Common myeloid progenitor, CD34-positive (primary cell): ENCODE data around the gene TMEM69.
"Not testable (repeated sequence)": the region's sequence is repeated elsewhere in the genome, so short reads cannot be mapped to it uniquely, and the experiment has no call there.

Source experiments
- CTCF ChIA-PET: fragments of 350-600 bp; sonication (Branson Sonifier 250); formaldehyde crosslinking; loops from one replicate; lab custom pipeline; 2021; ENCODE audit warnings: antibody characterized with exemption; lab: Charles Lee
- POLR2A ChIA-PET: fragments of 350-600 bp; sonication (Branson Sonifier 250); formaldehyde crosslinking; loops from one replicate; lab custom pipeline; 2021; ENCODE audit warnings: antibody characterized with exemption; lab: Charles Lee
- DNase-seq, 3 donors: peaks; one replicate each; pipeline versions ENCODE4 v3.0.0 to v3.0.0-alpha.2; 2013
- H3K27ac ChIP-seq, 2 experiments: 1 replicate in 1 of 2; 2 replicates in 1 of 2; pipeline ENCODE4 v1.7.0; 2013; ENCODE audit warnings: inconsistent platforms in 2 of 2, low read length in 2 of 2, mild to moderate bottlenecking in 2 of 2, low read depth in 1 of 2, moderate library complexity in 1 of 2; ENCODE audit not compliant: severe bottlenecking in 2 of 2, insufficient read depth in 1 of 2, poor library complexity in 1 of 2
- H3K27me3 ChIP-seq, 5 experiments: replicated peaks in 2 of 5; 1 replicate in 3 of 5; 2 replicates in 2 of 5; pipeline versions ENCODE4 v1.6.1 to v1.7.0; 2013; ENCODE audit warnings: low read length in 4 of 5, mild to moderate bottlenecking in 2 of 5, moderate library complexity in 2 of 5, inconsistent platforms in 1 of 5; ENCODE audit not compliant: insufficient read depth in 5 of 5, control insufficient read depth in 4 of 5
- H3K36me3 ChIP-seq, 4 experiments: 1 replicate in 2 of 4; 2 replicates in 2 of 4; pipeline versions ENCODE4 v1.6.1 to v1.7.0; 2013; ENCODE audit warnings: low read length in 3 of 4, control low read depth in 1 of 4, mild to moderate bottlenecking in 1 of 4; ENCODE audit not compliant: control insufficient read depth in 4 of 4, insufficient read depth in 4 of 4
- H3K4me1 ChIP-seq, 4 experiments: 1 replicate in 3 of 4; 2 replicates in 1 of 4; pipeline versions ENCODE4 v1.6.1 to v1.7.1; 2013; ENCODE audit warnings: low read length in 3 of 4, mild to moderate bottlenecking in 3 of 4, control low read depth in 1 of 4, inconsistent platforms in 1 of 4, moderate library complexity in 1 of 4; ENCODE audit not compliant: control insufficient read depth in 4 of 4, insufficient read depth in 4 of 4; ENCODE audit errors: control extremely low read depth in 1 of 4
- H3K4me3 ChIP-seq, 7 experiments: 1 replicate in 4 of 7; 2 replicates in 3 of 7; pipeline versions ENCODE4 v1.5.1 to v1.7.0; 2013; ENCODE audit warnings: mild to moderate bottlenecking in 7 of 7, low read length in 6 of 7, moderate library complexity in 6 of 7, inconsistent platforms in 2 of 7, low read depth in 2 of 7, control low read depth in 1 of 7; ENCODE audit not compliant: insufficient read depth in 4 of 7, control insufficient read depth in 1 of 7; ENCODE audit errors: extremely low read depth in 1 of 7
- H3K9me3 ChIP-seq, 5 experiments: 1 replicate in 4 of 5; 2 replicates in 1 of 5; pipeline versions ENCODE4 v1.6.1 to v1.7.1; 2013; ENCODE audit warnings: low read length in 4 of 5, mild to moderate bottlenecking in 2 of 5, inconsistent platforms in 1 of 5, low read depth in 1 of 5, moderate library complexity in 1 of 5; ENCODE audit not compliant: control insufficient read depth in 4 of 5, insufficient read depth in 2 of 5; ENCODE audit errors: control extremely low read depth in 1 of 5
- WGBS: methylation state at CpG from one replicate; pipeline ENCODE4 v1.1.5; 2013; ENCODE audit not compliant: insufficient coverage; 5-methylcytosine and 5-hydroxymethylcytosine counted together

Gene TMEM69

GRCh38 chr1:45676553-45676952 is 11.4 kb upstream of the TMEM69 start:
- POLR2A ChIA-PET = interaction anchor here (0.6 to 0.8 kb wide), 2 partner anchors 122 to 347 kb away, joined by 3 read pairs; no protein-coding TSS in a partner anchor

DNA sequence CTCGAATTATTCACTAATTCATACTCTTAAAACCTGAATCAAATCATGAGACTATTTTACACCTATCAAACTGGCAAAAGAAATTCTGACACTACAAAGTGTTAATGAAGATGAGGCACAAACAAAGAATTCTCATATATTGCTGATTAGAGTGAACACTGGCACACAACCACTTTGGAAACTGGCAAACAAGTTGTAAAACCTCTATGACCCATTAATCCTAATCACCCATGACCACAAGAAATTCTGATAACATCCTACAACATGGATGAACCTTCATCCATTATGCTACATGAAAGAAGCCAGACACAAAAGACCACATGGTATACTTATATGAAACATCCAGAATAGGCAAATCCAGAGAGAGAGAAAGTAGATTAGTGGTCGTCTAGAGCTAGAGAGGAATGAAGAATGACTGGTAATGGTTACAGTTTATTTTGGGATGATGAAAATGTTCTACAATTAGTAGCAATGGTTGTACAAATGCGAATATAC is 10.2 kb upstream of the TMEM69 start:
- no peak overlapping the region for H3K27ac ChIP-seq
- H3K4me3 ChIP-seq = no peak overlapping the region
- H3K27me3 ChIP-seq = no peaks in the 10 kb centered on the region
- ChIA-PET POLR2A (interaction anchor here (0.5 to 1.5 kb wide), 2 partner anchors 8 to 123 kb away, joined by 3 read pairs; partner anchors contain the start of gene GPBP1L1), CTCF (interaction anchor here (0.9 to 1.4 kb wide), 2 partner anchors 13 to 108 kb away, joined by 3 to 4 read pairs; no protein-coding TSS in a partner anchor)
- H3K36me3 ChIP-seq = peaks cover 4 to 12% (median 9%) of the 10 kb centered on the region in 4 experiments
- peaks cover 2 to 53% (median 28%) of the 10 kb centered on the region in 4 experiments for H3K4me1 ChIP-seq
- no peak for DNase-seq
- no peaks in the 10 kb centered on the region for H3K9me3 ChIP-seq
- WGBS = no CpG with 5 or more reads among the region's 3 CpGs

More at GRCh38 chr1:45676553-45676952, 11.4 kb upstream of the TMEM69 start:
- CTCF ChIA-PET = interaction anchor here (0.6 kb wide), 1 partner anchor 94 kb away, joined by 4 read pairs; no protein-coding TSS in a partner anchor
- DNase-seq, H3K9me3 ChIP-seq, H3K27ac ChIP-seq, H3K27me3 ChIP-seq: not testable (repeated sequence)
- peaks cover 2 to 41% (median 21%) of the 10 kb centered on the region in 4 experiments for H3K4me1 ChIP-seq
- 100% methylated on average over 3 of the region's 7 CpGs for WGBS
- H3K36me3 ChIP-seq = peaks cover 4 to 13% (median 10%) of the 10 kb centered on the region in 4 experiments
- peak overlapping the region in 1 of 7 experiments; percentile 19 for H3K4me3 ChIP-seq

GRCh38 chr1:45678489-45678888 is 9.5 kb upstream of the TMEM69 start:
- Histone ChIP-seq H3K9me3 (no peaks in the 10 kb centered on the region), H3K36me3 (peaks cover 4 to 12% (median 7%) of the 10 kb centered on the region in 4 experiments), H3K27ac (peak overlapping the region in 1 of 2 experiments; percentile 43), H3K4me3 (peak overlapping the region in 1 of 7 experiments; percentile 16), H3K27me3 (no peaks in the 10 kb centered on the region), H3K4me1 (peaks cover 2 to 59% (median 31%) of the 10 kb centered on the region in 4 experiments)
- POLR2A ChIA-PET = interaction anchor here (0.5 to 1.5 kb wide), 2 partner anchors 8 to 122 kb away, joined by 3 read pairs; partner anchors contain the start of gene GPBP1L1
- DNase-seq = no peak
- CTCF ChIA-PET = interaction anchor here (0.9 to 1.4 kb wide), 3 partner anchors 13 to 109 kb away, joined by 3 to 4 read pairs (median 3); no protein-coding TSS in a partner anchor

GRCh38 chr1:45679123-45679522 is 8.9 kb upstream of the TMEM69 start:
- DNase-seq = peak in 2 of 3 donors; percentile 21 to 41
- Histone ChIP-seq H3K27ac (peak overlapping the region in 1 of 2 experiments; percentile 43), H3K4me3 (peak overlapping the region in 4 of 7 experiments; percentile 15 to 48 (median 29)), H3K27me3 (no peaks in the 10 kb centered on the region), H3K9me3 (no peaks in the 10 kb centered on the region), H3K36me3 (peaks cover 4 to 7% (median 5%) of the 10 kb centered on the region in 4 experiments), H3K4me1 (peaks cover 2 to 63% (median 34%) of the 10 kb centered on the region in 4 experiments)
- WGBS = 5% methylated on average over 3 of the region's 3 CpGs
- ChIA-PET CTCF (interaction anchor here (0.9 to 1.4 kb wide), 2 partner anchors 22 to 26 kb away, joined by 3 read pairs; no protein-coding TSS in a partner anchor), POLR2A (no interaction called here)

DNA sequence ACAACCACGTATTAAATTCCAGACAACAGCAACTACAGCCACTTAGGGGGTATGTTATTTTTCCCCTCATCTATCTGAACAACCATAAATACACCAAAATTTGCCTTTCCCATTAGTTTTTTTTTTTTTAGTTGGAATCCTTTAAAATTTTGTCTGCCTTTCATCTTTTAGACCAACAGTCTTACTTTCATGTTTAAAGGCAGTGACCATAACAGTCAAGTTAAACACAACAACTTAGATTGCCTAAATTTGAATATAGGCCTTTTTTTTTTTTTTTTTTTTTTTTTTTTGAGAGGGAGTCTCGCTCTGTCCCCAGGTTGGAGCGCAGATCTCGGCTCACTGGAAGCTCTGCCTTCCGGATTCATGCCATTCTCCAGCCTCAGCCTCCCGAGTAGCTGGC is 5.0 kb upstream of the TMEM69 start:
- Histone ChIP-seq H3K27me3 (no peaks in the 10 kb centered on the region), H3K4me3 (peak overlapping the region in 1 of 7 experiments; percentile 34), H3K36me3 (no peaks in the 10 kb centered on the region), H3K4me1 (peaks cover 12 to 67% (median 44%) of the 10 kb centered on the region in 4 experiments), H3K27ac (peak overlapping the region in 1 of 2 experiments; percentile 32), H3K9me3 (no peaks in the 10 kb centered on the region)
- WGBS = 80% methylated on average over 1 of the region's 6 CpGs
- no peak for DNase-seq
- POLR2A ChIA-PET = no interaction called here
- CTCF ChIA-PET = interaction anchor here (3.0 kb wide), 1 partner anchor 15 kb away, joined by 10 read pairs; no protein-coding TSS in a partner anchor

DNA sequence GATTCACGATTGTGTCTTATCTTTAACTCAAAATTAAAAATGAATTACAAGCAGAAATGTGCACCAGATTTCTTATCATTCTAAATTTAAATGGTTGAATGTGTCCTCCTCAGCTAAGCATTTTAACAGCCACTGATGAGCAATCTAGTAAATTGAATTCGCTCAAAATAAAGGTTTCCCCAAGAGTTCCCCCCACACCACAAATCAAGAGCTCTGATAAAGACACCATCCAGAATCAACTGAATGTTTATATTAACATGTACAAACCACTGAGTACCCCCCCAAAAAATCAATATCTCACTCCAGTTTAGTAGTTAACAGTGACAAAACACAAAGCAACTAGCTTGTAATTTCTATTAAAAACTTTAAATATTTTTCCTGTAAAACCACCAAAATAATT is 3.6 kb upstream of the TMEM69 start:
- ChIA-PET CTCF (interaction anchor here (0.8 kb wide), 1 partner anchor 130 kb away, joined by 3 read pairs; no protein-coding TSS in a partner anchor), POLR2A (no interaction called here)
- WGBS = no CpG with 5 or more reads among the region's 2 CpGs
- Histone ChIP-seq H3K9me3 (no peaks in the 10 kb centered on the region), H3K27ac (peak overlapping the region; percentile 97 to 99), H3K27me3 (no peaks in the 10 kb centered on the region), H3K4me1 (peaks cover 11 to 63% (median 44%) of the 10 kb centered on the region in 4 experiments), H3K4me3 (peak overlapping the region in 6 of 7 experiments; percentile 0 to 100 (median 100)), H3K36me3 (no peaks in the 10 kb centered on the region)
- DNase-seq = no peak
